Ovary (tissue), 9 donors: Measurements from ENCODE around the gene RASSF8. TPM values are rescaled to one million over a fixed set of nuclear protein-coding genes. Genes with fewer than 3 reads are reported as not detected.
"Not testable (repeated sequence)": the region's sequence is repeated elsewhere in the genome, so short reads cannot be mapped to it uniquely, and the experiment has no call there.

ENCODE experiments used
- DNase-seq, 5 donors: peaks; one replicate each; pipeline ENCODE4 v3.0.0-alpha.2; 2019 to 2020
- H3K27ac ChIP-seq, 2 donors: fragments of 200-600 bp; one replicate each; pipeline versions ENCODE4 v1.5.1 to v1.8.0; 2019 to 2022
- H3K27me3 ChIP-seq: fragments of 200-600 bp; one replicate; pipeline ENCODE4 v1.8.0; 2022
- H3K36me3 ChIP-seq: fragments of 200-600 bp; sonication (generic); one replicate; pipeline ENCODE4 v1.5.1; 2019
- H3K4me1 ChIP-seq: one replicate; pipeline ENCODE4 v1.8.1; 2013; ENCODE audit warnings: mild to moderate bottlenecking, moderate library complexity; ENCODE audit not compliant: insufficient read depth
- H3K4me3 ChIP-seq: fragments of 200-600 bp; sonication (generic); one replicate; pipeline ENCODE4 v1.5.1; 2017
- H3K9me3 ChIP-seq, 2 donors: fragments of 200-600 bp in 1 of 2; sonication (generic) in 1 of 2; one replicate each; pipeline versions ENCODE4 v1.5.1 to v1.8.1; 2013 to 2019; ENCODE audit warnings: mild to moderate bottlenecking in 1 of 2, moderate library complexity in 1 of 2
- CTCF ChIP-seq, 3 donors: fragments of 450-650 bp in 2 of 3; fragments of 200-600 bp in 1 of 3; IDR thresholded peaks; one replicate each; pipeline versions ENCODE4 v1.5.1 to v1.8.0; 2016 to 2022; ENCODE audit warnings: antibody characterized with exemption in 3 of 3, mild to moderate bottlenecking in 1 of 3
- EP300 ChIP-seq: sonication (generic); formaldehyde crosslinking; IDR thresholded peaks from one replicate; pipeline ENCODE4 v1.6.1; 2017; ENCODE audit warnings: antibody characterized with exemption
- POLR2A ChIP-seq: fragments of 450-650 bp; IDR thresholded peaks from one replicate; pipeline ENCODE4 v1.6.1; 2017; ENCODE audit warnings: antibody characterized with exemption, mild to moderate bottlenecking, moderate library complexity
- WGBS, 3 donors: extraction: QIAGEN DNeasy Blood & Tissue Kit in 1 of 3; methylation state at CpG; one replicate each; pipeline versions ENCODE4 v1.1.5 to v1.1.7; 2013 to 2017; 5-methylcytosine and 5-hydroxymethylcytosine counted together
- intact Hi-C, 4 donors: fragments of 100-400 bp; cut with DNase I; formaldehyde crosslinking; loops; one replicate each; pipeline versions ENCODE4 v1.11.0 to v1.15.1; 2022 to 2023
- polyA plus RNA-seq, 2 donors: library from polyadenylated mRNA; stranded (reverse); fragments of 200-250 nt in 1 of 2; fragments of 350-450 nt in 1 of 2; fragmentation: Illumina TruSeq in 1 of 2; extraction: RNeasy Lipid Tissue Mini Kit (QIAGEN cat#74804) in 1 of 2; gene quantifications; one replicate each; pipeline ENCODE4 v1.2.3, GENCODE V29; 2013 to 2014
- total RNA-seq, 7 donors: library from RNA; depleted of rRNA in 2 of 7; stranded (reverse); fragments of >200 nt in 2 of 7; fragmentation: NEBNext Ultra II Directional in 3 of 7; extraction: Animal tissue kit (Norgen Biotek cat#: 25700) in 3 of 7; gene quantifications; one replicate each; pipeline versions ENCODE4 v1.1.0 to v1.2.4, GENCODE V29; 2016 to 2023
- donor health status: DM: no; HTN: no; CAD: no; lungs with moderate emphysema.
- donor health status: DM: no; HTN: no; CAD: no.
- donor health status: Bipolar disorder and iron deficiency.
- donor health status: DM: yes; HTN: yes; CAD: no.
- donor health status: DM: no; HTN: no; CAD: no.
- donor health status: DM: yes; HTN: yes; CAD: no.

RASSF8 gene
- total and polyA plus RNA-seq, 9 donors = 16.5 to 134 (median 82.5) TPM

GRCh38 chr12:26054383-26054782 is 95.9 kb downstream of the RASSF8 start:
- H3K4me1 ChIP-seq = no peaks in the 10 kb centered on the region
- TF ChIP-seq CTCF (IDR thresholded peaks at IDR 0.05) = no peak
- TF ChIP-seq EP300 = no peak
- TF ChIP-seq POLR2A = no peak
- DNase-seq = no peak
- no peaks in the 10 kb centered on the region for H3K27me3 ChIP-seq
- intact Hi-C loops = no loop called here
- H3K9me3 ChIP-seq = no peaks in the 10 kb centered on the region
- H3K27ac ChIP-seq = no peak overlapping the region
- H3K4me3 ChIP-seq = no peak overlapping the region
- H3K36me3 ChIP-seq = no peaks in the 10 kb centered on the region
- 50 to 70% (median 59%) methylated on average over 4 of the region's 4 CpGs for WGBS, 3 donors

GRCh38 chr12:26055087-26055486 is 96.6 kb downstream of the RASSF8 start:
- H3K4me1 ChIP-seq = no peaks in the 10 kb centered on the region
- WGBS, 3 donors = 90 to 92% (median 91%) methylated on average over 2 of the region's 2 CpGs

GRCh38 chr12:26056335-26056734 is 97.9 kb downstream of the RASSF8 start:
- Histone ChIP-seq H3K4me1 (no peaks in the 10 kb centered on the region), H3K4me3 (no peak overlapping the region)

More at GRCh38 chr12:26055087-26055486, 96.6 kb downstream of the RASSF8 start:
- no peak for TF ChIP-seq CTCF (IDR thresholded peaks at IDR 0.05)
- TF ChIP-seq POLR2A = no peak
- no peak overlapping the region for H3K4me3 ChIP-seq
- no peak for DNase-seq
- no peaks in the 10 kb centered on the region for H3K9me3 ChIP-seq
- no peaks in the 10 kb centered on the region for H3K36me3 ChIP-seq
- no peaks in the 10 kb centered on the region for H3K27me3 ChIP-seq
- intact Hi-C loops = no loop called here
- no peak overlapping the region for H3K27ac ChIP-seq

GRCh38 chr12:26057271-26057670 is 98.8 kb downstream of the RASSF8 start:
- 93 to 99% (median 98%) methylated on average over 6 of the region's 6 CpGs for WGBS, 3 donors
- H3K4me3 ChIP-seq, intact Hi-C loops, H3K27me3 ChIP-seq, H3K9me3 ChIP-seq, H3K4me1 ChIP-seq, H3K27ac ChIP-seq, DNase-seq, H3K36me3 ChIP-seq: not testable (repeated sequence)

More at GRCh38 chr12:26056335-26056734, 97.9 kb downstream of the RASSF8 start:
- Histone ChIP-seq H3K27me3 (no peaks in the 10 kb centered on the region), H3K27ac (no peak overlapping the region), H3K9me3 (no peaks in the 10 kb centered on the region), H3K36me3 (no peaks in the 10 kb centered on the region)
- intact Hi-C loops = no loop called here
- TF ChIP-seq POLR2A (no peak), CTCF (IDR thresholded peaks at IDR 0.05) (no peak), EP300 (no peak)
- 48 to 74% (median 51%) methylated on average over 1 of the region's 1 CpG for WGBS, 3 donors
- no peak for DNase-seq

GRCh38 chr12:26058308-26058707 is 99.8 kb downstream of the RASSF8 start:
- TF ChIP-seq POLR2A = no peak
- TF ChIP-seq CTCF (IDR thresholded peaks at IDR 0.05) = no peak
- TF ChIP-seq EP300 = no peak
- Histone ChIP-seq H3K4me3 (no peak overlapping the region), H3K27me3 (no peaks in the 10 kb centered on the region), H3K36me3 (no peaks in the 10 kb centered on the region), H3K9me3 (no peaks in the 10 kb centered on the region), H3K4me1 (no peaks in the 10 kb centered on the region), H3K27ac (no peak overlapping the region)
- WGBS, 3 donors = 93 to 95% (median 93%) methylated on average over 8 of the region's 8 CpGs
- no peak for DNase-seq
- intact Hi-C loops = no loop called here
